HEK293T (cell line): ENCODE data around the gene CCR2.
"Not testable (repeated sequence)": the region's sequence is repeated elsewhere in the genome, so short reads cannot be mapped to it uniquely, and the experiment has no call there.

Source experiments
- CTCF ChIA-PET: fragments of 350-600 bp; formaldehyde crosslinking; extraction: SDS; loops from one replicate; lab custom pipeline; 2021; ENCODE audit warnings: antibody characterized with exemption, inconsistent platforms; lab: Yijun Ruan, JAX
- POLR2A ChIA-PET: fragments of 350-600 bp; formaldehyde crosslinking; extraction: SDS; loops from one replicate; lab custom pipeline; 2020; ENCODE audit warnings: antibody characterized with exemption, inconsistent platforms; lab: Yijun Ruan, JAX
- DNase-seq: peaks from one replicate; pipeline ENCODE4 v3.0.0; 2012; ENCODE audit warnings: mixed read lengths; ENCODE audit errors: extremely low spot score
- ARNT ChIP-seq: fragments of 450-650 bp; IDR thresholded peaks from 2 replicates; pipeline ENCODE4 v1.6.1; 2017; ENCODE audit warnings: mild to moderate bottlenecking
- BHLHE40 ChIP-seq: fragments of 450-650 bp; IDR thresholded peaks from 2 replicates; pipeline ENCODE4 v1.6.1; 2016; ENCODE audit warnings: mild to moderate bottlenecking, moderate library complexity, borderline replicate concordance
- CTBP1 ChIP-seq: fragments of 450-650 bp; IDR thresholded peaks from 2 replicates; pipeline ENCODE4 v1.6.1; 2016; ENCODE audit warnings: borderline replicate concordance
- ELF4 ChIP-seq: fragments of 450-650 bp; IDR thresholded peaks from 2 replicates; pipeline ENCODE4 v1.6.1; 2017; ENCODE audit warnings: antibody characterized with exemption
- FOXA1 ChIP-seq: fragments of 450-650 bp; IDR thresholded peaks from 2 replicates; pipeline ENCODE4 v1.6.1; 2016; ENCODE audit warnings: mild to moderate bottlenecking
- FOXK2 ChIP-seq: fragments of 450-650 bp; IDR thresholded peaks from 2 replicates; pipeline ENCODE4 v1.6.1; 2016; ENCODE audit warnings: mild to moderate bottlenecking
- FOXM1 ChIP-seq: fragments of 450-650 bp; IDR thresholded peaks from 2 replicates; pipeline ENCODE4 v1.6.1; 2017; ENCODE audit warnings: mild to moderate bottlenecking, borderline replicate concordance
- HDGF ChIP-seq: fragments of 450-650 bp; IDR thresholded peaks from 2 replicates; pipeline ENCODE4 v1.6.1; 2017; ENCODE audit warnings: antibody characterized with exemption, borderline replicate concordance
- L3MBTL2 ChIP-seq: fragments of 450-650 bp; conservative IDR thresholded peaks from 2 replicates; pipeline ENCODE4 v1.6.1; 2016; ENCODE audit warnings: mild to moderate bottlenecking
- LEF1 ChIP-seq: fragments of 450-650 bp; IDR thresholded peaks from 2 replicates; pipeline ENCODE4 v1.6.1; 2017; ENCODE audit warnings: mild to moderate bottlenecking, borderline replicate concordance
- NFRKB ChIP-seq: fragments of 450-650 bp; IDR thresholded peaks from 2 replicates; pipeline ENCODE4 v1.6.1; 2016; ENCODE audit warnings: mild to moderate bottlenecking, moderate library complexity
- PKNOX1 ChIP-seq: fragments of 450-650 bp; IDR thresholded peaks from 2 replicates; pipeline ENCODE4 v1.6.1; 2016
- SP1 ChIP-seq: fragments of 450-650 bp; IDR thresholded peaks from 2 replicates; pipeline ENCODE4 v1.6.1; 2017
- SUZ12 ChIP-seq: fragments of 450-650 bp; IDR thresholded peaks from 2 replicates; pipeline ENCODE4 v1.6.1; 2016; ENCODE audit warnings: mild to moderate bottlenecking
- TARDBP ChIP-seq: fragments of 450-650 bp; IDR thresholded peaks from 2 replicates; pipeline ENCODE4 v1.6.1; 2016
- ZNF384 ChIP-seq: fragments of 450-650 bp; IDR thresholded peaks from 2 replicates; pipeline ENCODE4 v1.6.1; 2016

The CCR2 gene

GRCh38 chr3:46318207-46318927, 35.5 kb upstream of the CCR2 start:
- no peak for DNase-seq
- ChIA-PET POLR2A (no interaction called here), CTCF (no interaction called here)
- TF ChIP-seq SP1 (no peak), FOXK2 (no peak), FOXM1 (no peak), TARDBP (no peak), NFRKB (no peak), SUZ12 (no peak), ELF4 (no peak), PKNOX1 (no peak), FOXA1 (no peak), L3MBTL2 (no peak), ARNT (no peak)

DNA sequence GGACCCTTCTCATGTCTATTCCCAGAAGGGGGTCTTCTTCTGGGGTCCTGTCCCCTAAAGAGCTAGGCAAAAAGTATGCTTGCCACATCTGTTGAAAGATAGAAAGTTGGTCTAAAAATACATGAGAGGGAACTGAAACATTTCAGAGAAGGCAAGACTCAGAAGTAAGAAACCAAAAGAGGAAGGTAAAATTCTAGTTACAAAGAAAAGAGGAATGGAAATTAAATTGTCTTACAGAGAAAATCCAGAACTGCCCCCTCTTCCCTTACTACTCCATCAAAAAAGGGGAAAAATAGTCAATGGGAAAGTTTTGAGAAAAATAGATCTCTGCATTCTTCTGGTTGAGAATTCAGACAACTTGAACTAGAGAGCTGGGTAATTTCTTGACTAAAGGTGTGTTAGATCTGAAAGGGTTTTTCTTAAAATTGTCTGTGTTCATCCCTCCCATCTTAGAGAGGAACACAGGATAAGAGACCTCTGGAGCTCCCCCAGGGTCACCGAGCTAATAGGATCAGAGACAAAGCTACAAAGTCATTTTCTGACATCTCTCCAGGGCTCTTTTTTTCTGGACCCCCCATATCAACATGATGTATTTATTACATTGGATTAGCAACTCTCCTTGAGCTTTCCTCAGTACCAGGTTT, 32.3 kb upstream of the CCR2 start:
- TF ChIP-seq SP1: no peak
- TF ChIP-seq CTBP1: no peak
- no peak for TF ChIP-seq FOXA1
- no peak for TF ChIP-seq FOXK2
- no peak for TF ChIP-seq PKNOX1
- TF ChIP-seq BHLHE40: no peak
- TF ChIP-seq NFRKB: no peak
- DNase-seq: no peak
- ChIA-PET CTCF (no interaction called here), POLR2A (no interaction called here)

GRCh38 chr3:46324036-46324435, 29.9 kb upstream of the CCR2 start:
- no peak for TF ChIP-seq TARDBP
- no peak for TF ChIP-seq SUZ12
- TF ChIP-seq ELF4: no peak
- no peak for TF ChIP-seq CTBP1
- TF ChIP-seq FOXM1: no peak
- TF ChIP-seq L3MBTL2: no peak
- no peak for TF ChIP-seq LEF1
- TF ChIP-seq ARNT: no peak
- no peak for TF ChIP-seq NFRKB
- TF ChIP-seq FOXK2: no peak
- TF ChIP-seq HDGF: no peak
- TF ChIP-seq PKNOX1: no peak
- DNase-seq: no peak
- POLR2A ChIA-PET: no interaction called here
- CTCF ChIA-PET: no interaction called here

DNA sequence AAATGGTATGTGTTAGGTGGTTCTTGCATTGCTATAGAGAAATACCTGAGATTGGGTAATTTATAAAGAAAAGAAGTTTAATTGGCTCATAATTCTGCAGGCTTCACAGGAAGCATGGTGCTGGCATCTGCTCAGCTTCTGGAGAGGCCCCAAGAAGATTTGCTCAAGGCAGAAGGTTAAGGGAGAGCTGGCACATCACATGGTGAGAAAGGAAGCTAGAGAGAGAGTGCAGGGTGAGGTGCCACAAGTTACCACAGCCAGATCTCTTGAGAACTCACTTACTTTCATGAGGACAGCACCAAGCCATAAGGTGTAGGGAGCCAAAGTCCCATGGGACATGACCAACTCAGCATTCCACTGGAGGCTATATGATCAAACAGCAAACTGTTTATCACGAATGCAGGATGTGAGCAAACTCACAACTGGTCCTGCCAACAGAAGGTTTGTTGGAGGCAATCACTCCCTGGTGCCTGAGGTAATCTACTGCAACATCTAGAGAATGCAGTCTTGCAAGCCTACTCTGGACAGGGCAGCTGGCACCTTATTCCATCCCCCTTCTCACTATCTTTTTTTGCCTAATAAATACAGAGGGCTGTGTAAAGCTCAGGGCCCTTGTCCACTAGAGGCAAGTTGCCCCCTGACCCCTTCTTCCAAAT, 28.1 kb upstream of the CCR2 start:
- TF ChIP-seq TARDBP: no peak
- no peak for TF ChIP-seq BHLHE40
- TF ChIP-seq ELF4: no peak
- TF ChIP-seq LEF1: no peak
- TF ChIP-seq CTBP1: no peak
- TF ChIP-seq PKNOX1: no peak
- TF ChIP-seq NFRKB: no peak
- no peak for TF ChIP-seq ZNF384
- no peak for TF ChIP-seq HDGF
- no peak for TF ChIP-seq L3MBTL2
- no peak for TF ChIP-seq FOXM1
- no peak for TF ChIP-seq SP1
- TF ChIP-seq SUZ12: no peak
- CTCF ChIA-PET: no interaction called here
- no peak for DNase-seq
- POLR2A ChIA-PET: no interaction called here

GRCh38 chr3:46330676-46331075, 23.2 kb upstream of the CCR2 start:
- POLR2A ChIA-PET, CTCF ChIA-PET, DNase-seq: not testable (repeated sequence)
